Measurements from ENCODE around the gene TMEM255B.
"Not testable (repeated sequence)": the region's sequence is repeated elsewhere in the genome, so short reads cannot be mapped to it uniquely, and the experiment has no call there.

The TMEM255B gene

GRCh38 chr13:113787694-113788093, 28.7 kb downstream of the TMEM255B start:
- DNase-seq (ENCODE audit: low read depth), result no peak

GRCh38 chr13:113788413-113789135, 29.5 kb downstream of the TMEM255B start:
- DNase-seq (ENCODE audit: low read depth), result no peak

GRCh38 chr13:113789167-113789566, 30.1 kb downstream of the TMEM255B start:
- DNase-seq (ENCODE audit: low read depth), result no peak

- not testable (repeated sequence) for DNase-seq (ENCODE audit: low read depth)
These were observed 30.9 kb downstream of the TMEM255B start for GRCh38 chr13:113789931-113790330.

GRCh38 chr13:113791226-113791625, 32.2 kb downstream of the TMEM255B start:
- no peak for DNase-seq (ENCODE audit: low read depth)

- DNase-seq (ENCODE audit: low read depth), result no peak
These were observed 32.7 kb downstream of the TMEM255B start for GRCh38 chr13:113791761-113792160.

GRCh38 chr13:113792236-113792770, 33.3 kb downstream of the TMEM255B start:
- DNase-seq (ENCODE audit: low read depth), result no peak

- DNase-seq (ENCODE audit: low read depth), result no peak
These were observed 34.1 kb downstream of the TMEM255B start for GRCh38 chr13:113792886-113793717.

GRCh38 chr13:113793718-113794085, 34.7 kb downstream of the TMEM255B start:
- DNase-seq (ENCODE audit: low read depth), result no peak

- DNase-seq (ENCODE audit: low read depth), result no peak
These were observed 35.1 kb downstream of the TMEM255B start for GRCh38 chr13:113794086-113794485.

GRCh38 chr13:113794764-113795173, 35.7 kb downstream of the TMEM255B start:
- no peak for DNase-seq (ENCODE audit: low read depth)

GRCh38 chr13:113795362-113795761, 36.3 kb downstream of the TMEM255B start:
- not testable (repeated sequence) for DNase-seq (ENCODE audit: low read depth)

- DNase-seq (ENCODE audit: low read depth), result no peak
These were observed 37.4 kb downstream of the TMEM255B start for GRCh38 chr13:113796211-113796963.

- no peak for DNase-seq (ENCODE audit: low read depth)
These were observed 38.1 kb downstream of the TMEM255B start for GRCh38 chr13:113796964-113797676.

- DNase-seq (ENCODE audit: low read depth), result no peak
These were observed 39.3 kb downstream of the TMEM255B start for GRCh38 chr13:113798200-113798811.

- no peak for DNase-seq (ENCODE audit: low read depth)
These were observed 41.5 kb downstream of the TMEM255B start for GRCh38 chr13:113800576-113800926.

GRCh38 chr13:113801289-113801961, 42.4 kb downstream of the TMEM255B start:
- DNase-seq (ENCODE audit: low read depth), result no peak

GRCh38 chr13:113802090-113802531, 43.1 kb downstream of the TMEM255B start:
- DNase-seq (ENCODE audit: low read depth), result no peak

GRCh38 chr13:113802761-113803160, 43.7 kb downstream of the TMEM255B start:
- no peak for DNase-seq (ENCODE audit: low read depth)

- no peak for DNase-seq (ENCODE audit: low read depth)
These were observed 44.5 kb downstream of the TMEM255B start for GRCh38 chr13:113803409-113804016.

All from stimulated activated CD8-positive, alpha-beta memory T cell treated with anti-CD3 and anti-CD28 coated beads, Interleukin-15, amount 100 ng/mL, for 24 hours (primary cell).